ENCODE measurements around the gene ADGRL1.

GRCh38 chr19:14166999-14167575 is 38.9 kb downstream of the ADGRL1 start:
- TF ChIP-seq ISL1 (CRISPR knock-in tag; IDR thresholded peaks at IDR 0.05) = no peak
- no peak for TF ChIP-seq RARB (CRISPR knock-in tag; IDR thresholded peaks at IDR 0.05)
- no peak for TF ChIP-seq ZNF565 (CRISPR knock-in tag; conservative IDR thresholded peaks at IDR 0.05; ENCODE audit: low read depth)
- no peak for TF ChIP-seq PATZ1 (CRISPR knock-in tag; IDR thresholded peaks at IDR 0.05; ENCODE audit: borderline replicate concordance)
- no peak for TF ChIP-seq SNAI2 (CRISPR knock-in tag; IDR thresholded peaks at IDR 0.05)
- no peak for TF ChIP-seq ZFP3 (CRISPR knock-in tag; IDR thresholded peaks at IDR 0.05)
- no peak for TF ChIP-seq PPARA (CRISPR knock-in tag; IDR thresholded peaks at IDR 0.05; ENCODE audit: borderline replicate concordance)
- no peak for TF ChIP-seq TSHZ2 (CRISPR knock-in tag; IDR thresholded peaks at IDR 0.05)
- TF ChIP-seq GLIS3 (CRISPR knock-in tag; IDR thresholded peaks at IDR 0.05) = no peak
- TF ChIP-seq ZNF8 (CRISPR knock-in tag; IDR thresholded peaks at IDR 0.05) = no peak
- TF ChIP-seq BACH2 (CRISPR knock-in tag; IDR thresholded peaks at IDR 0.05; ENCODE audit: borderline replicate concordance) = no peak
- no peak for TF ChIP-seq ESRRG (CRISPR knock-in tag; IDR thresholded peaks at IDR 0.05)
- TF ChIP-seq POU6F1 (CRISPR knock-in tag; IDR thresholded peaks at IDR 0.05; ENCODE audit: borderline replicate concordance, low read depth) = no peak
- no peak for TF ChIP-seq CREB5 (CRISPR knock-in tag; IDR thresholded peaks at IDR 0.05; ENCODE audit: low read depth)
